PC-3 (cell line): ENCODE measurements around the gene PANK1.

Source experiments
- EZH2 ChIP-seq: fragments of 300-600 bp; sonication (generic); IDR thresholded peaks from one replicate; pipeline ENCODE4 v1.6.1; 2017; ENCODE audit warnings: antibody characterized with exemption, mild to moderate bottlenecking, low read length; ENCODE audit not compliant: unreplicated experiment
- TF ChIP-seq, protein P1 (sequence below): fragments of 300-600 bp; sonication (generic); conservative IDR thresholded peaks from 2 replicates; pipeline ENCODE4 v1.5.1; 2017; ENCODE audit warnings: antibody characterized with exemption, low read depth, mild to moderate bottlenecking, low read length

GRCh38 chr10:89534826-89535166 lies 110.2 kb downstream of the PANK1 start:
- TF ChIP-seq EZH2 = no peak
- TF ChIP-seq, protein P1, sequence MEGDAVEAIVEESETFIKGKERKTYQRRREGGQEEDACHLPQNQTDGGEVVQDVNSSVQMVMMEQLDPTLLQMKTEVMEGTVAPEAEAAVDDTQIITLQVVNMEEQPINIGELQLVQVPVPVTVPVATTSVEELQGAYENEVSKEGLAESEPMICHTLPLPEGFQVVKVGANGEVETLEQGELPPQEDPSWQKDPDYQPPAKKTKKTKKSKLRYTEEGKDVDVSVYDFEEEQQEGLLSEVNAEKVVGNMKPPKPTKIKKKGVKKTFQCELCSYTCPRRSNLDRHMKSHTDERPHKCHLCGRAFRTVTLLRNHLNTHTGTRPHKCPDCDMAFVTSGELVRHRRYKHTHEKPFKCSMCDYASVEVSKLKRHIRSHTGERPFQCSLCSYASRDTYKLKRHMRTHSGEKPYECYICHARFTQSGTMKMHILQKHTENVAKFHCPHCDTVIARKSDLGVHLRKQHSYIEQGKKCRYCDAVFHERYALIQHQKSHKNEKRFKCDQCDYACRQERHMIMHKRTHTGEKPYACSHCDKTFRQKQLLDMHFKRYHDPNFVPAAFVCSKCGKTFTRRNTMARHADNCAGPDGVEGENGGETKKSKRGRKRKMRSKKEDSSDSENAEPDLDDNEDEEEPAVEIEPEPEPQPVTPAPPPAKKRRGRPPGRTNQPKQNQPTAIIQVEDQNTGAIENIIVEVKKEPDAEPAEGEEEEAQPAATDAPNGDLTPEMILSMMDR = no peak
